Measurements from ENCODE around the gene OSBPL2.

The OSBPL2 gene

GRCh38 chr20:62232770-62233645 lies 5.3 kb upstream of the OSBPL2 start:
- DNase-seq = no peak

- no peak for DNase-seq
Measured at GRCh38 chr20:62233684-62234083, 4.6 kb upstream of the OSBPL2 start.

GRCh38 chr20:62234339-62234738 lies 4.0 kb upstream of the OSBPL2 start:
- no peak for DNase-seq

GRCh38 chr20:62235001-62235776 lies 3.1 kb upstream of the OSBPL2 start:
- peak in 1 of 56 donors; percentile 24 for DNase-seq

DNA sequence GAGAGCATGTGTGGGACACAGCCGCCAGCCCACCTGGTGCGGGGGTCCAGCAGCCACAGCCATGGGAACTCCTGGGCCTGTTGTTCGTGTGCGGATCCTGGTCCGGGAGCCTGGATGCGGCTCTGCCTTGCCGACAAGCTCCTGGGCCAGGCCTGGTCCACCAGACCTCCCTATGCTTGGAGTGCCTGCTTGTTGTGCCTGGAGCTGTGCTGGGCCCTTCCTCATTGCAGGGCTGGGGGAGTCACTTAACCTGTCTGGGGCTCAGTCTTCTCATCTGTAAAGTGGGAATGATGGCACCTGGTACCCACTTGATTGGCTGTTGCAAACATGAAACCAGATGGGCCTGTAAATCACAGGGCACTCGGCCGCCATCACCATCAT lies 2.6 kb upstream of the OSBPL2 start:
- DNase-seq = no peak

DNA sequence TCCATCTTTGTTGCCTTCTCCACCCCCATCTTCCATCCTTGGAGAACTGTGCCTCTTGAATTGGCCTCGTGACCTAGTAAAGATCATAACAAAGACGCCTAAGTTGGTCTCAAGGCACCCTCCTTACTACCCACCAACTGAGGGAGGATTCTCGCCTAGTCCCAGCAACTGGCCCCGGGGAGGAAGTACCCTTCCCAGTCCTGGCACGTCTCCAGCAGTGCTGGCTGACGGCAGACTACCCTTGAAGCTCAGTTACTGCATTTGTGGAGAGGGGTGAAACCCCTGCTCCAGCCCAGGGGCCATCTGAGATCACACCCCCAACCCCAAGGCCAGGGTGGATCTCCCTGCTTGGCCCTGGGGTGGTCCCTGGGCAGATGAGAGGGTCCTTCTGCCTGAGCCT lies 2.1 kb upstream of the OSBPL2 start:
- no peak for DNase-seq

GRCh38 chr20:62236766-62237513 lies 1.4 kb upstream of the OSBPL2 start:
- DNase-seq = peak in 28 of 56 donors; percentile 6 to 73 (median 29)

DNA sequence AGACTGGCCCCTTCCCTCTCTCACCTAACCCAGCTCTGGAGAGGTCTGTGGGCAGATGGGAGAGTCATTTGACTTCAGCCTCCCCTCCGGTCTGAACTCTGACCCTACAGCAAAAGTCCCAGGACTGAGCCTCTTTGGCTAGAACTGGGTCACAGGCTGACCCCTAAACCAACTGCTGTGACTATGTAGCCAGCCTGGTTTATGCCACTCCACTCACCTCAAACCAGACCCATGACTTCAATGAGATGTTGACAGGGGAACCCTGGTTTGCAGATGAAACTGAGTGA lies 864 bp upstream of the OSBPL2 start:
- DNase-seq = no peak

DNA sequence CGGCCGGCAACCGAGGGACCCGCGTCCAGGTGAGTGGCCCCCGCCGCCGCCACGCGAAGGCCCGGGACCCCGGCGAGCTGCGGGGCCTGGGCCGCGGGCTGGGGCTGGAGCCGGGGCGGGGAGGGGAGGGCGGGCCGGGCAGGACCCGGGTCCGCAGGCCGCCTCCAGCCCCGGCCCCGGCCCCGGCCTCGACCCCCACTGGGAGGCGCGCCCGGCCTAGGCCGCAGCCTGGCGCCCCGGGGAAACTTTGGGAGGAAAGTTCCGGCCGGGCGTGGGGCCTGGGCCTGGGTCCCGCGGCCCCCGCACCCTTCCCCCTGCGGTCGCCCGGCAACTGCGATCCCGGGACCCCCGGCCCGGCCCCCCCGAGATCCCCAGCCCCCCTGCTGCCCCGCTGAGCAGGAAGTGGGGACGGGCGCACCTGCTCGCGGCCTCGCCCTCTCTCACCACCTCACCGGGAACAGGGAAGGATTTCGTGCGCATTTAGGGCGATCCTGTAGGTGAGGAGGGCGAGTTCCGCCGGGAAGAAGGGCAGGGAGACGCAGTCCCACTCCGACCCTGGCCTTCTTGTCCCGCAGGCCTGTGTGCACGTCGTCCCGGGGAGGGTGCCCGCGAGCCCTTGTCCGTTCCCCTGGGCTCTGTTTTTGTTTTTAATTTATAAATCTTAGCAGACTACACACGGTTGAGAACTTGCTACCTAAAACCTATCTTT lies 402 bp downstream of the OSBPL2 start:
- peak in 1 of 56 donors; percentile 13 for DNase-seq

GRCh38 chr20:62239278-62239879 lies 1.1 kb downstream of the OSBPL2 start:
- DNase-seq = no peak

DNA sequence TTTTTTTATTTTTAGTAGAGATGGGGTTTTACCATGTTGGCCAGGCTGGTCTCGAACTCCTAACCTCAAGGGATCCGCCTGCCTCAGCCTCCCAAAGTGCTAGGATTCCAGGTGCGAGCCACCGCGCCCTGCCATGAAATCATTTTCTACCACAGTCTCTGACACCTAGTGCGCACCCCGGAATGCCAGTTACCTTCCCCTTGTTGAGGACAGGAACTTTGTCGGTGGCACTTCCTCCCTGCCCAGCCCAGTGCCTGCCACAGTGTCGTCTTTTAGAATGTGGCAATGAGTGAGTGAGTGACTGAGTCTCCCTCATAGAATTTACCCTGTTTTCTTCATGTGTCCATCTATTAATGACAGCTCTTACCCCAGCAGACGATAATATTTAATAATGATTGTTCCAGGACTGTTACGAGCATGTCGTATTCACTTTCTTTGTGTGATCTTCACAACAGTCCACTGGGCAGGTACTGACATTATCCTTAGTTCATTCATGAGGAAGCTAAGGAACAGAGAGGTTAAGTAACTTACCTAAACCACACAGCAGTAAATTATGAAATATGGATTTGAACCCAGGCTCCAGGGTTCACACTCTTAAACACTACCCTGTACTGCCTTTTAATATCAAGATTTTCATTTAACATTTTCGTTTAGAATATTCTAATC lies 1.8 kb downstream of the OSBPL2 start:
- DNase-seq = no peak

DNA sequence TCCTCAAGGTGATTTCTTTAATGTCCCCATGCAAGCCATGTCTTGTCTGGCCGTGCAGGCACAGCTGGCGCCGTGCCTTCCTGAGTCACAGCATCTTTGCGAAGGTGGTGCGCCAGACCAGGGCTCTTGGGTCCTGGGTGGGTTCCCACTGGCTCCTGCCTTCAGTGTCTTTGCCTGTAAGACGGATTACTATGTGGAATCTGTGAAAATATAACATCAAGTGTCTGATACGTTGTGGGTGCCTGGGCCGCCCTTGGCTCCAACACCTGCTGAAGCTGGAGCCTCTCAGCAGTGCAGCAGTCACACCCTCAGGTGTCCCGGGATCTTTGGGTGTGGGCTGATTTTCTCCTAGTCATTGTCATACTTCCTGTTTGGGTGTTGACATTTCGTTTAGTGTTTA lies 3.2 kb downstream of the OSBPL2 start:
- DNase-seq = no peak

DNA sequence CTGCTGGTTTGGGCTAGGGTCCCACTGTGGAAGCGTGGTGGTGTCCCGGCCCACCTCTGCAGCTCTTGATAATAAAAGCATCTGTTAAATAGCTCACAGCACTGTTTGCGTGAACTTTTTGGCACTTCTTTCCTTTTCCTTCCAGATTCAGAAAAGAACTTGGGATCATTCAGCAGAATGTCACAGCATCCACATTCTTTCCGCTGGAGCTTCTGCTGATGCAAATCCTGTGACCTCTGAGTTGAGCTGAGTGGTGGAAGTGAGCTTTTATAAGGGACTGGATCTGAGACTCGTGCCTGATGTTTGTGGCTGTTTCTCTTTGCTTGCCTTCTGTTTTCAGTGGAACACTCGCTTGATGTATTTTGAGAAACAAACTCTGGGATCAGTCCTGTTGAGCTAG lies 3.9 kb downstream of the OSBPL2 start:
- DNase-seq = no peak

DNA sequence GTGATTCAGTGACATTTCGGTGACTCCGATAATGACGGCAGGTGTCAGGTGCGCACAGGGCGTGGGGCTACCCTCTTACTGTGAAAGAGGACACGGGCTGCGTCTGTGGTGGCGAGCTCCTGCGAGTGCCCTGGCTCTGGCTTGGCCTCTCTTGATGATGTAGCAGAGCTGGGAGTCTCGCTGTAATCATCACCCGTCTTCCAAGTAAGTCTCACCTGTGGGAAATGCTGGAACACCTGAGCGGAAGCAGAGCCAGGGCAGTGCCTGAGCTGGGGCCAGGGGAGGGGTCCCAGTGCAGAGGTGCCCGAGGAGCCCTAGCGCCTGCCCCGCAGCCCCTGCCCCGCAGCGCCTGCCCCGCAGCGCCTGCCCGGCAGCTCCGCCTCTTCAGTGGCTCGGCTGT lies 4.8 kb downstream of the OSBPL2 start:
- DNase-seq = no peak

GRCh38 chr20:62243906-62244515 lies 5.7 kb downstream of the OSBPL2 start:
- no peak for DNase-seq

DNA sequence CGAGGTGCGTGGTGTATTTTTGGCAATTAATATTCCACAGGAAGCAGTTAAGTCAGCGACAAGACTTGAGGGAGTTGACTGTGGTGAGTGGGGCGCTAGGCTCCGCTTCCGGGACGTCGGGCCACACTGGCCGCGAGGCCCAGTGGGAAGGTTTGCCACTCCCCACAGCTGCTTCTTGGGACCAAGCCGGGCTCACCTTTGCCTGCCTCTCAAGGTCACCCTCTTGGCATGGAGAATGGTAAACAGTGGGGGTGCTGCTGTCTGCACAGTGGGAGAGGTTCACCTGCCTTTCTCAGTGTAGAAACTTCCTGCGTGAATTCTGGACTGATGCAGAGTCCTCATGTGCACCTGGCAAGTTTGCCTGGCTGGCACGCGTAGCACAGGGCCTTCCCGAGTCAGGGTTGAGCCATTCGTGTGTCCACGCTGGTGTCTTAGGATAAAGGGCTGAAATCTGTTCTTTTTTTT lies 6.4 kb downstream of the OSBPL2 start:
- DNase-seq = no peak

GRCh38 chr20:62245911-62246280 lies 7.6 kb downstream of the OSBPL2 start:
- DNase-seq = no peak

GRCh38 chr20:62246431-62246830 lies 8.1 kb downstream of the OSBPL2 start:
- DNase-seq = no peak

- no peak for DNase-seq
Measured at GRCh38 chr20:62246872-62247652, 8.7 kb downstream of the OSBPL2 start.

Data from nucleus accumbens (tissue), 56 donors.